DND-41 (cell line): ENCODE results near the gene MDH1.

Source experiments
- CTCF ChIP-seq: IDR thresholded peaks from 2 replicates; pipeline ENCODE4 v1.5.1; 2012; ENCODE audit warnings: borderline replicate concordance, low read length, moderate library complexity, mild to moderate bottlenecking; ENCODE audit not compliant: poor library complexity, severe bottlenecking; ENCODE audit errors: extremely low read depth
- EZH2 ChIP-seq: IDR thresholded peaks from 3 replicates; pipeline ENCODE4 v1.6.1; 2012; ENCODE audit warnings: borderline replicate concordance, low read depth, mild to moderate bottlenecking, moderate library complexity, low read length, inconsistent platforms; ENCODE audit not compliant: severe bottlenecking

- TF ChIP-seq CTCF (no peak), EZH2 (no peak)
Observed at GRCh38 chr2:63617366-63617765, 28.6 kb downstream of the MDH1 start.
